ENCODE measurements around the gene XPO6. TPM values are rescaled to one million over a fixed set of nuclear protein-coding genes. Genes with fewer than 3 reads are reported as not detected.

Gene XPO6
- total RNA-seq, 3 donors from 2014 or later (not counting 1 experiment from before 2014, with no cell fraction given) = 233 to 321 (median 240) TPM

DNA sequence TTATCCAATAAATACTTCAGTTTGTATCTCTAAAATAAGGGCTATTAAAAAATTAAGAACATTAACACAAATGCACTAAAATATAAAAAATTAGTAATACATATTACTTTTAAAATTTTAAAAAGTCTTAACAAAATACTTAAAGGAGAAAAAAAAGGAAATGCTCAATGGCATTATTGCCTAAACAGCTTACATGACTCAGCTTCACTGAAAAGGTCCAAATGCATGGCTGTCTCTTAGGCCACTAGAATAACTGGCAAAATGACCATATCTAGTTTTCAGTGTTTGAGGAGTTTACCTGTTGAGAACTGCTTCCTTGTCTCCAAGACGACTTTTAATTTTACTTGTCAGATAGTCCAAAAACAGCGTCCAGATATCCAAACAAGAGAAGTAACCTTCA is 66.0 kb downstream of the XPO6 start:
- Mint-ChIP-seq H3K27ac (peak overlapping the region; percentile 84 to 93), H3K27me3 (ENCODE audit: low read depth in 2 of 2) (no peaks in the 10 kb centered on the region), H3K4me1 (peaks cover 72 to 76% of the 10 kb centered on the region in 2 donors), H3K9me3 (no peaks in the 10 kb centered on the region), H3K36me3 (peaks cover 14% of the 10 kb centered on the region), H3K4me3 (no peak overlapping the region)
- no peak for ATAC-seq
- intact Hi-C loops (cut with micrococcal nuclease) = no loop called here
- no peak for DNase-seq
- Histone ChIP-seq H3K4me3 (ENCODE audit: low read length) (no peak overlapping the region), H3K27me3 (ENCODE audit: control insufficient read depth, insufficient read depth, low read length) (no peaks in the 10 kb centered on the region), H3K4me1 (ENCODE audit: control insufficient read depth, insufficient read depth, low read length) (peaks cover 51% of the 10 kb centered on the region), H3K36me3 (ENCODE audit: control insufficient read depth, insufficient read depth, low read length) (peaks cover 55% of the 10 kb centered on the region), H3K27ac (ENCODE audit: low read length) (peak overlapping the region; percentile 48), H3K9me3 (ENCODE audit: control insufficient read depth, insufficient read depth, low read length) (no peaks in the 10 kb centered on the region)
- WGBS (ENCODE audit: insufficient coverage) = 100% methylated on average over 2 of the region's 2 CpGs
- TF ChIP-seq, protein P1, sequence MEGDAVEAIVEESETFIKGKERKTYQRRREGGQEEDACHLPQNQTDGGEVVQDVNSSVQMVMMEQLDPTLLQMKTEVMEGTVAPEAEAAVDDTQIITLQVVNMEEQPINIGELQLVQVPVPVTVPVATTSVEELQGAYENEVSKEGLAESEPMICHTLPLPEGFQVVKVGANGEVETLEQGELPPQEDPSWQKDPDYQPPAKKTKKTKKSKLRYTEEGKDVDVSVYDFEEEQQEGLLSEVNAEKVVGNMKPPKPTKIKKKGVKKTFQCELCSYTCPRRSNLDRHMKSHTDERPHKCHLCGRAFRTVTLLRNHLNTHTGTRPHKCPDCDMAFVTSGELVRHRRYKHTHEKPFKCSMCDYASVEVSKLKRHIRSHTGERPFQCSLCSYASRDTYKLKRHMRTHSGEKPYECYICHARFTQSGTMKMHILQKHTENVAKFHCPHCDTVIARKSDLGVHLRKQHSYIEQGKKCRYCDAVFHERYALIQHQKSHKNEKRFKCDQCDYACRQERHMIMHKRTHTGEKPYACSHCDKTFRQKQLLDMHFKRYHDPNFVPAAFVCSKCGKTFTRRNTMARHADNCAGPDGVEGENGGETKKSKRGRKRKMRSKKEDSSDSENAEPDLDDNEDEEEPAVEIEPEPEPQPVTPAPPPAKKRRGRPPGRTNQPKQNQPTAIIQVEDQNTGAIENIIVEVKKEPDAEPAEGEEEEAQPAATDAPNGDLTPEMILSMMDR (IDR thresholded peaks at IDR 0.05) = no peak

DNA sequence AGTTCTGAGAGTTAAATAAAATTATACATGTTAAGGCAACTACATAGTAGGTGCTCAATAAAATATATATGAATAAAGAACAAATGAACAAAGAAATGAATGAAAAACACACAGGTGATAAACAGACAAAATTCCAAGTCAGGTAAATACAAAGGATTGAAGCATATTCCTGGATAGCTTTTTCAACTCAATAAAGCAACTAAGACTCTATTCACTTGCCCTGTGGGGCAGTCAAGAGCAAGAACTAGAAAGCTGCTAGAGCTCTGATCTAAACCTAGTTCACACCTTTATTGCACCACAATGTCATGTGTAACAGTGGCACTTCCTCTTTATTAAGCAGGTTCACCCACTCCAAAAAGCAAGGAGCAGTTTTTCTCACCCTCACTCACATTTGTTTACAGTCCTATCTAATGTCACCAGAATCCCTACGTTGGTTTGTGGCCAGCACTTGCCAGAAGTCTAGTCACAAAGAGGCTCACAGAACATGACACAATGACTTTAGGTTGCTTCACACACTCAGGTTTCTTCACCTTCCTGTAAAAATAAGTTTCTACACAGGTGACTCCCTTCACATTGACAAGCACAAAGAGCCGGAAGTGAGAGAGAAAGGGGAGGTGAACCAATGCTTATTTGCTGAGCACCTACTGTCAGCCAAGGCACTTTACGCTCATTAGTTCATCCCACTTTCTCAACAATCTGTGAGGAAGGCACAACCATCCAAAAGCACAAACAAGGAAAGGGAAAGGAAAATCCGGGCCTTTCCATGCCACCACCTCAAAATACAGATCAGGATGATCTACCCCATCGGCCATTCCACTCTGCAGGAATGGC is 70.8 kb downstream of the XPO6 start:
- H3K36me3 Mint-ChIP-seq = no peaks in the 10 kb centered on the region
- no peaks in the 10 kb centered on the region for H3K9me3 Mint-ChIP-seq
- no peaks in the 10 kb centered on the region for H3K27me3 Mint-ChIP-seq (ENCODE audit: low read depth in 2 of 2)
- peak overlapping the region; percentile 35 for H3K4me3 ChIP-seq (ENCODE audit: low read length)
- WGBS (ENCODE audit: insufficient coverage) = 20% methylated on average over 5 of the region's 5 CpGs
- intact Hi-C loops (cut with micrococcal nuclease) = loop anchor here (1.0 to 5.0 kb wide), 5 partner anchors 46 to 353 kb away; partner anchors contain the start of genes APOBR, SBK1 and XPO6
- H3K4me1 ChIP-seq (ENCODE audit: control insufficient read depth, insufficient read depth, low read length) = peaks cover 74% of the 10 kb centered on the region
- peak overlapping the region; percentile 93 to 98 for H3K27ac Mint-ChIP-seq
- TF ChIP-seq, protein P1 (IDR thresholded peaks at IDR 0.05) = peak; percentile 43
- H3K9me3 ChIP-seq (ENCODE audit: control insufficient read depth, insufficient read depth, low read length) = no peaks in the 10 kb centered on the region
- H3K27ac ChIP-seq (ENCODE audit: low read length) = peak overlapping the region; percentile 98
- peaks cover 19% of the 10 kb centered on the region for H3K36me3 ChIP-seq (ENCODE audit: control insufficient read depth, insufficient read depth, low read length)
- peak; percentile 66 to 88 (median 79) for ATAC-seq
- peak; percentile 67 to 95 for DNase-seq
- H3K27me3 ChIP-seq (ENCODE audit: control insufficient read depth, insufficient read depth, low read length) = no peaks in the 10 kb centered on the region
- H3K4me3 Mint-ChIP-seq = peak overlapping the region; percentile 89
- H3K4me1 Mint-ChIP-seq = peaks cover 82% of the 10 kb centered on the region in 2 donors

DNA sequence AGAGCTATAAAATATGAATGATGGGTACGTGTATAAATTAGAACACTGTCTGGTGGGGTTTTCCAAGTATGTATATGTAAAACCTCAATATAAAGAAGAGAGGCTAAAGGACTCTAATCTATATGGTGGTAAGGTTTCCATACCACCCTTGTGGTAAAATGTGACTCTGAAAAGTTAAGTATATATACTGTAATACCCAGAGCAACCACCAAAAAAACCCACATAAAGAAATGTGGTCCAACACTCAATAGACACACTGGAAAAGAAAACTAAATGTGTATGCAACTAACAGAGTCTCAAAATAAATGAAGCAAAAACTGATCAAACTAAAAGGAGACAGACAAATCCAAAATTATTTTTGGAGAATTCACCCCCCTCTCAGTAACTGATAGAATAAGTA is 72.2 kb downstream of the XPO6 start:
- peak overlapping the region; percentile 55 for H3K27ac ChIP-seq (ENCODE audit: low read length)

More for the DNA sequence above, 72.2 kb downstream of the XPO6 start:
- Mint-ChIP-seq H3K36me3 (no peaks in the 10 kb centered on the region), H3K4me1 (peaks cover 70 to 72% of the 10 kb centered on the region in 2 donors), H3K27me3 (ENCODE audit: low read depth in 2 of 2) (no peaks in the 10 kb centered on the region), H3K9me3 (no peaks in the 10 kb centered on the region), H3K4me3 (peak overlapping the region; percentile 75), H3K27ac (peak overlapping the region; percentile 81 to 93)
- Histone ChIP-seq H3K9me3 (ENCODE audit: control insufficient read depth, insufficient read depth, low read length) (no peaks in the 10 kb centered on the region), H3K36me3 (ENCODE audit: control insufficient read depth, insufficient read depth, low read length) (peaks cover 17% of the 10 kb centered on the region), H3K4me1 (ENCODE audit: control insufficient read depth, insufficient read depth, low read length) (peaks cover 68% of the 10 kb centered on the region), H3K27me3 (ENCODE audit: control insufficient read depth, insufficient read depth, low read length) (no peaks in the 10 kb centered on the region), H3K4me3 (ENCODE audit: low read length) (no peak overlapping the region)
- no CpG with 5 or more reads among the region's 1 CpG for WGBS (ENCODE audit: insufficient coverage)
- ATAC-seq = peak in 2 of 3 donors; percentile 8 to 17
- intact Hi-C loops (cut with micrococcal nuclease) = no loop called here
- TF ChIP-seq, protein P1 (IDR thresholded peaks at IDR 0.05) = no peak
- DNase-seq = peak in 1 of 2 donors; percentile 65
